ENCODE data around the gene MELTF.

MELTF gene

GRCh38 chr3:197010556-197011351 lies 18.9 kb downstream of the MELTF start:
- DNase-seq (ENCODE audit: low read depth, low spot score): no peak

- no peak for DNase-seq (ENCODE audit: low read depth, low spot score)
Measured at GRCh38 chr3:197009532-197010019, 20.0 kb downstream of the MELTF start.

GRCh38 chr3:197008436-197009209 lies 21.0 kb downstream of the MELTF start:
- no peak for DNase-seq (ENCODE audit: low read depth, low spot score)

GRCh38 chr3:197007953-197008352 lies 21.7 kb downstream of the MELTF start:
- DNase-seq (ENCODE audit: low read depth, low spot score): no peak

GRCh38 chr3:197007296-197007940 lies 22.2 kb downstream of the MELTF start:
- DNase-seq (ENCODE audit: low read depth, low spot score): no peak

- DNase-seq (ENCODE audit: low read depth, low spot score): no peak
Measured at GRCh38 chr3:197006860-197007259, 22.8 kb downstream of the MELTF start.

- no peak for DNase-seq (ENCODE audit: low read depth, low spot score)
Measured at GRCh38 chr3:197006446-197006845, 23.2 kb downstream of the MELTF start.

- no peak for DNase-seq (ENCODE audit: low read depth, low spot score)
Measured at GRCh38 chr3:197003461-197004385, 25.9 kb downstream of the MELTF start.

- no peak for DNase-seq (ENCODE audit: low read depth, low spot score)
Measured at GRCh38 chr3:197002701-197003454, 26.7 kb downstream of the MELTF start.

- no peak for DNase-seq (ENCODE audit: low read depth, low spot score)
Measured at GRCh38 chr3:197001972-197002700, 27.5 kb downstream of the MELTF start.

- peak; percentile 3 for DNase-seq (ENCODE audit: low read depth, low spot score)
Measured at GRCh38 chr3:197001106-197001971, 28.3 kb downstream of the MELTF start.

GRCh38 chr3:197000211-197000610 lies 29.4 kb downstream of the MELTF start:
- DNase-seq (ENCODE audit: low read depth, low spot score): peak; percentile 1

- DNase-seq (ENCODE audit: low read depth, low spot score): no peak
Measured at GRCh38 chr3:196998966-196999760, 30.5 kb downstream of the MELTF start.

- no peak for DNase-seq (ENCODE audit: low read depth, low spot score)
Measured at GRCh38 chr3:196997311-196997710, 32.3 kb downstream of the MELTF start.

GRCh38 chr3:196996454-196997265 lies 33.0 kb downstream of the MELTF start:
- DNase-seq (ENCODE audit: low read depth, low spot score): peak; percentile 1

- DNase-seq (ENCODE audit: low read depth, low spot score): no peak
Measured at GRCh38 chr3:196995646-196996355, 33.8 kb downstream of the MELTF start.

All from ELF-1 (cell line).